Muscle of leg (tissue), 16 donors: ENCODE measurements around the gene PHF1. TPM values are rescaled to one million over a fixed set of nuclear protein-coding genes. Genes with fewer than 3 reads are reported as not detected.
A peak's percentile ranks its signal among the peaks of the same experiment; 100 is the strongest.
"Not testable (repeated sequence)": the region's sequence is repeated elsewhere in the genome, so short reads cannot be mapped to it uniquely, and the experiment has no call there.

Experiments
- DNase-seq: peaks from one replicate; pipeline ENCODE4 v3.0.0; 2013
- H3K27ac ChIP-seq: one replicate; pipeline ENCODE4 v1.5.1; 2013; ENCODE audit warnings: mild to moderate bottlenecking, low read length, control low read depth
- H3K27me3 ChIP-seq: one replicate; pipeline ENCODE4 v1.6.1; 2013; ENCODE audit warnings: low read length; ENCODE audit not compliant: control insufficient read depth, insufficient read depth
- H3K36me3 ChIP-seq: one replicate; pipeline ENCODE4 v1.6.1; 2013; ENCODE audit warnings: low read length; ENCODE audit not compliant: control insufficient read depth, insufficient read depth
- H3K4me1 ChIP-seq: one replicate; pipeline ENCODE4 v1.6.1; 2013; ENCODE audit warnings: low read length; ENCODE audit not compliant: control insufficient read depth, insufficient read depth
- H3K4me3 ChIP-seq: one replicate; pipeline ENCODE4 v1.5.1; 2013; ENCODE audit warnings: low read length, control low read depth
- H3K9me3 ChIP-seq: replicated peaks from 2 replicates; pipeline ENCODE4 v1.6.1; 2013; ENCODE audit warnings: low read depth, low read length; ENCODE audit not compliant: control insufficient read depth
- WGBS: methylation state at CpG from one replicate; pipeline ENCODE4 v1.1.5; 2013; ENCODE audit warnings: missing lambda C conversion rate; ENCODE audit not compliant: insufficient coverage; 5-methylcytosine and 5-hydroxymethylcytosine counted together
- long read RNA-seq, 11 donors: transcript quantifications; one replicate each; lab custom pipeline, GENCODE V29; 2026
- polyA plus RNA-seq, 8 donors: library from polyadenylated mRNA; unstranded; fragments of 120-200 nt; gene quantifications; one replicate each; pipeline versions ENCODE4 v1.2.1 to v1.2.3, GENCODE V29; 2013; ENCODE audit warnings: inconsistent platforms in 1 of 8, low replicate concordance in 1 of 8; ENCODE audit not compliant: insufficient read length in 8 of 8, insufficient read depth in 1 of 8
- total RNA-seq: library from RNA; stranded (reverse); fragments of 120-200 nt; gene quantifications from one replicate; pipeline ENCODE4 v1.2.4, GENCODE V29; 2013

The PHF1 gene
- 26.3 TPM for total RNA-seq
- 10 to 100 TPM; 41.6 to 56.0 (median 47.5) TPM for polyA plus RNA-seq
- long read RNA-seq, donor 1, partial matches to known transcripts = 0 of 1 reads
- long read RNA-seq, donor 1, other reads (novel, unspliced or antisense) = 0 of 1 reads
- long read RNA-seq, donor 2 = 0 reads
- long read RNA-seq, donor 3, partial matches to known transcripts = 0 of 5 reads
- long read RNA-seq, donor 3, other reads (novel, unspliced or antisense) = 0 of 5 reads
- long read RNA-seq, donor 4, partial matches to known transcripts = 0 of 2 reads
- long read RNA-seq, donor 4, other reads (novel, unspliced or antisense) = 0 of 2 reads
- long read RNA-seq, donor 5, transcript PHF1-211 (15 exons, 1,752 nt) = major isoform, 5 of 8 reads
- long read RNA-seq, donor 5, partial matches to known transcripts = 0 of 8 reads
- long read RNA-seq, donor 5, other reads (novel, unspliced or antisense) = 0 of 8 reads
- long read RNA-seq, donor 6, transcript PHF1-202 (15 exons, 2,330 nt) = major isoform, 8 of 12 reads
- long read RNA-seq, donor 6, partial matches to known transcripts = 0 of 12 reads
- long read RNA-seq, donor 6, other reads (novel, unspliced or antisense) = 0 of 12 reads
- long read RNA-seq, donor 7, partial matches to known transcripts = 0 of 4 reads
- long read RNA-seq, donor 7, other reads (novel, unspliced or antisense) = 0 of 4 reads
- long read RNA-seq, donor 8, partial matches to known transcripts = 124 of 222 reads
- long read RNA-seq, donor 8, other reads (novel, unspliced or antisense) = 96 of 222 reads
- long read RNA-seq, donor 9, partial matches to known transcripts = 0 of 2 reads
- long read RNA-seq, donor 9, other reads (novel, unspliced or antisense) = 0 of 2 reads
- long read RNA-seq, donor 10, partial matches to known transcripts = 0 of 4 reads
- long read RNA-seq, donor 10, other reads (novel, unspliced or antisense) = 0 of 4 reads
- long read RNA-seq, donor 11 = 0 reads

- Histone ChIP-seq H3K4me1 (peaks cover 16% of the 10 kb centered on the region), H3K27ac (peak within 1 kb of the TSS; percentile 100), H3K36me3 (peaks cover 46% of the 10 kb centered on the region), H3K4me3 (peak within 1 kb of the TSS; percentile 75), H3K27me3 (no peaks in the 10 kb centered on the region), H3K9me3 (no peaks in the 10 kb centered on the region)
- WGBS = under 1% methylated on average over 43 of the region's 67 CpGs
- DNase-seq = no peak
These were observed at the start of gene PHF1 for GRCh38 chr6:33410711-33411631. TSS of gene PHF1 (plus strand) at chr6:33411014. CDS start at chr6:33412264, 1,250 bp downstream.

GRCh38 chr6:33363486-33363885 lies 47.3 kb upstream of the PHF1 start:
- not testable (repeated sequence) for H3K27me3 ChIP-seq, H3K27ac ChIP-seq, H3K36me3 ChIP-seq, H3K4me1 ChIP-seq, H3K4me3 ChIP-seq, H3K9me3 ChIP-seq, DNase-seq
- WGBS = 92% methylated on average over 2 of the region's 12 CpGs

GRCh38 chr6:33364475-33365205 lies 46.2 kb upstream of the PHF1 start:
- H3K4me3 ChIP-seq, H3K4me1 ChIP-seq, H3K36me3 ChIP-seq, H3K9me3 ChIP-seq, H3K27me3 ChIP-seq, H3K27ac ChIP-seq, DNase-seq: not testable (repeated sequence)
- WGBS = 60% methylated on average over 2 of the region's 8 CpGs

- not testable (repeated sequence) for H3K9me3 ChIP-seq, H3K4me3 ChIP-seq, H3K27ac ChIP-seq, DNase-seq, H3K27me3 ChIP-seq, H3K4me1 ChIP-seq, H3K36me3 ChIP-seq
- WGBS = 72% methylated on average over 8 of the region's 10 CpGs
These were observed 45.4 kb upstream of the PHF1 start for GRCh38 chr6:33365206-33365971.

- H3K4me1 ChIP-seq = no peaks in the 10 kb centered on the region
- H3K4me3 ChIP-seq = no peak overlapping the region
- no peak overlapping the region for H3K27ac ChIP-seq
- no CpG with 5 or more reads among the region's 8 CpGs for WGBS
- H3K9me3 ChIP-seq = no peaks in the 10 kb centered on the region
- no peaks in the 10 kb centered on the region for H3K36me3 ChIP-seq
- no peaks in the 10 kb centered on the region for H3K27me3 ChIP-seq
- no peak for DNase-seq
These were observed 43.7 kb upstream of the PHF1 start for GRCh38 chr6:33367009-33367714.

GRCh38 chr6:33367715-33368025 lies 43.1 kb upstream of the PHF1 start:
- not testable (repeated sequence) for H3K9me3 ChIP-seq, H3K36me3 ChIP-seq, DNase-seq, H3K4me1 ChIP-seq, H3K27ac ChIP-seq, H3K27me3 ChIP-seq, H3K4me3 ChIP-seq
- WGBS = 80% methylated on average over 1 of the region's 5 CpGs

- H3K27ac ChIP-seq = not testable (repeated sequence)
These were observed 38.9 kb upstream of the PHF1 start for GRCh38 chr6:33371901-33372300.

GRCh38 chr6:33372526-33373123 lies 38.2 kb upstream of the PHF1 start:
- H3K27ac ChIP-seq = no peak overlapping the region
- H3K36me3 ChIP-seq = no peaks in the 10 kb centered on the region
- H3K4me3 ChIP-seq = no peak overlapping the region
- DNase-seq = no peak
- WGBS = 44% methylated on average over 3 of the region's 5 CpGs
- H3K27me3 ChIP-seq = no peaks in the 10 kb centered on the region
- H3K4me1 ChIP-seq = peaks cover 19% of the 10 kb centered on the region
- no peaks in the 10 kb centered on the region for H3K9me3 ChIP-seq

More at GRCh38 chr6:33371901-33372300, 38.9 kb upstream of the PHF1 start:
- H3K36me3 ChIP-seq, H3K9me3 ChIP-seq, DNase-seq, H3K4me3 ChIP-seq, H3K27me3 ChIP-seq: not testable (repeated sequence)
- H3K4me1 ChIP-seq = peaks cover 19% of the 10 kb centered on the region
- WGBS = 84% methylated on average over 5 of the region's 8 CpGs
